ENCODE measurements around the gene USP53.
"Not testable (repeated sequence)": the region's sequence is repeated elsewhere in the genome, so short reads cannot be mapped to it uniquely, and the experiment has no call there.

USP53 gene

GRCh38 chr4:119212234-119212963 is at the start of gene USP53:
Gene USP53, plus strand, starts transcription at chr4:119212713. Its CDS starts 27,047 bp downstream, at chr4:119239760.
- peak; percentile 98 for DNase-seq

- no peak for DNase-seq
These were observed 46.7 kb upstream of the USP53 start for GRCh38 chr4:119165767-119166166.

GRCh38 chr4:119170195-119170594 is 42.3 kb upstream of the USP53 start:
- DNase-seq, result no peak

- DNase-seq, result no peak
These were observed 40.3 kb upstream of the USP53 start for GRCh38 chr4:119172223-119172622.

- DNase-seq, result not testable (repeated sequence)
These were observed 38.7 kb upstream of the USP53 start for GRCh38 chr4:119173729-119174361.

GRCh38 chr4:119179011-119179410 is 33.5 kb upstream of the USP53 start:
- no peak for DNase-seq

GRCh38 chr4:119184128-119184527 is 28.4 kb upstream of the USP53 start:
- DNase-seq, result no peak

- no peak for DNase-seq
These were observed 22.9 kb upstream of the USP53 start for GRCh38 chr4:119189638-119190037.

- no peak for DNase-seq
These were observed 22.2 kb upstream of the USP53 start for GRCh38 chr4:119190354-119190753.

- no peak for DNase-seq
These were observed 21.0 kb upstream of the USP53 start for GRCh38 chr4:119191505-119191904.

GRCh38 chr4:119197772-119198212 is 14.7 kb upstream of the USP53 start:
- DNase-seq, result no peak

GRCh38 chr4:119204916-119205315 is 7.6 kb upstream of the USP53 start:
- DNase-seq, result no peak

GRCh38 chr4:119205690-119206089 is 6.8 kb upstream of the USP53 start:
- no peak for DNase-seq

GRCh38 chr4:119206178-119206577 is 6.3 kb upstream of the USP53 start:
- no peak for DNase-seq

- no peak for DNase-seq
These were observed 5.5 kb upstream of the USP53 start for GRCh38 chr4:119207051-119207450.

- no peak for DNase-seq
These were observed 3.4 kb upstream of the USP53 start for GRCh38 chr4:119209077-119209476.

- DNase-seq, result no peak
These were observed 2.9 kb upstream of the USP53 start for GRCh38 chr4:119209586-119209985.

GRCh38 chr4:119210775-119211174 is 1.7 kb upstream of the USP53 start:
- DNase-seq, result no peak

- no peak for DNase-seq
These were observed 663 bp upstream of the USP53 start for GRCh38 chr4:119211867-119212233.

- peak; percentile 63 for DNase-seq
These were observed 572 bp downstream of the USP53 start for GRCh38 chr4:119212964-119213606.

GRCh38 chr4:119218093-119218492 is 5.6 kb downstream of the USP53 start:
- DNase-seq, result no peak

- DNase-seq, result no peak
These were observed 8.9 kb downstream of the USP53 start for GRCh38 chr4:119221412-119221811.

- no peak for DNase-seq
These were observed 15.2 kb downstream of the USP53 start for GRCh38 chr4:119227690-119228089.

GRCh38 chr4:119228406-119228805 is 15.9 kb downstream of the USP53 start:
- no peak for DNase-seq
